ENCODE measurements around the gene DET1. TPM values are rescaled to one million over a fixed set of nuclear protein-coding genes. Genes with fewer than 3 reads are reported as not detected.
A peak's percentile ranks its signal among the peaks of the same experiment; 100 is the strongest.
"Not testable (repeated sequence)": the region's sequence is repeated elsewhere in the genome, so short reads cannot be mapped to it uniquely, and the experiment has no call there.

Gene DET1
- total RNA-seq, 4 donors from 2014 or later = 1.8 to 11.1 (median 9.3) TPM

- TF ChIP-seq CTCF (IDR thresholded peaks at IDR 0.05) (peak; percentile 38 to 60 (median 45)), POLR2AphosphoS5 (IDR thresholded peaks at IDR 0.05) (no peak)
- no peak overlapping the region for H3K4me3 ChIP-seq
- DNase-seq = no peak
- in situ Hi-C loops (cut with MboI; ENCODE audit: low pct_ligation_motif_present in 1 of 4, low pct_unique_long_range_greater_than_20kb in 1 of 4, low sequenced_read_pairs in 3 of 4) (loop anchor here in 3 of 4 donors (10.0 to 25.0 kb wide), 2 partner anchors 136 to 138 kb away; partner anchors contain the start of gene AEN (in 2 of the 3)), intact Hi-C loops (cut with DNase I; ENCODE audit: low total_unique reads) (no loop called here)
- peaks cover 0 to 23% (median 3%) of the 10 kb centered on the region in 4 donors for H3K36me3 ChIP-seq
- H3K9me3 ChIP-seq = no peaks in the 10 kb centered on the region
- 52 to 63% methylated on average over 2 to 8 of the region's 8 CpGs for WGBS, 2 donors (ENCODE audit: low coverage in 1 of 2)
- H3K27me3 ChIP-seq = no peaks in the 10 kb centered on the region
- H3K4me1 ChIP-seq = no peaks in the 10 kb centered on the region
- no peak overlapping the region for H3K27ac ChIP-seq
Measured at GRCh38 chr15:88476635-88477060, 69.8 kb downstream of the DET1 start.

DNA sequence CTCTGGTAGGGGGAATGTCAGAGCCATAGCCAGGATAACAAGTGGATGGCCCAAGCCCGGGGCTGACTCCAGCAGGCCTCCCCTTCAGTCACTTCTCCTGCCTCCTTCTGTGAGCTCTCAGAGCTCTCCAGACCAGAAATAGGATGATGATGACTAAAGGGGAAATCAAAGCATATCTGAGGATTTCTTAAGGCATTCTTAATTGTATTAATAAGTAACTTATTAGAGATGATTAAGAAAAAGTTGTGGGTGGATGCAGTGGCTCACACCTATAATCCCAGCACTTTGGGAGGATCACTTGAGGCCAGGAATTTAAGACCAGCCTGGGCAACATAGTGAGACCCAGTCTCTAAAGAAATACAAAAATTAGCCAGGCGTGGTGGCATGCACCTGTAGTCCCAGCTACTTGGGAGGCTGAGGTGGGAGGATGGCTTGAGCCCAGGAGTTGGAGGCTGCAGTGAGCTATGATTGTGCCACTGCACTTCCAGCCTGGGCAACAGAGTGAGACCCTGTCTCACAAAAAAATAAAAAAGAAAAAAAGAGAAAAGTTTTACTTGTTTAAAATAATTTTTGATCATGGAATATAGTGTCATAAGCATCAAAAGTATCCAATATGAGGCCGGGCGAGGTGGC is 72.7 kb downstream of the DET1 start:
- Histone ChIP-seq H3K36me3 (peaks cover 0 to 23% (median 3%) of the 10 kb centered on the region in 4 donors), H3K4me1 (peaks cover 0 to 13% (median 7%) of the 10 kb centered on the region in 4 donors)
- H3K4me3 ChIP-seq, H3K27ac ChIP-seq, DNase-seq, H3K9me3 ChIP-seq, H3K27me3 ChIP-seq: not testable (repeated sequence)
- WGBS, 2 donors (ENCODE audit: low coverage in 1 of 2) = 98 to 100% methylated on average over 3 to 4 of the region's 4 CpGs
- intact Hi-C loops (cut with DNase I; ENCODE audit: low total_unique reads) = loop anchor here (2.0 kb wide), 1 partner anchor 69 kb away; no protein-coding TSS in a partner anchor
- in situ Hi-C loops (cut with MboI; ENCODE audit: low pct_ligation_motif_present in 1 of 4, low pct_unique_long_range_greater_than_20kb in 1 of 4, low sequenced_read_pairs in 3 of 4) = loop anchor here in 1 of 4 donors (10.0 kb wide), 1 partner anchor 141 kb away; no protein-coding TSS in a partner anchor

DNA sequence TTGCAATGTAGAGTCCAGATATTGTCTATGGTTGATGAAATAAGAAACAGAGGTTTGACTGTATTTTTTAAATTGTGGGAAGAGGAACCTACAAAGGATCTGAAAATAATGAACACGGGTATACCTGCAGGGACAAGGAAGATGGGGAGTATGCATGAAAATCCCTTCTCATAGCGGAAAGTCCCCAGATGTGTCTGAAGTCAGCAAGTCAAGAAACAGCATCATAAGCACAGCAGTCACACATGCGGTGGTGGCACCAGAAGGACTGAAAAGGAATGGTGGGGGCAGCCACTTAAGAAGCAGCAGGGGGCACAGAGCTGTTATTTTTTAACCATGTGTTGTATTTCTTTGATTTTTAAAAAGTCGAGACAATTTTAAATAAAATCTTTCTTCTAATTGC is 74.3 kb downstream of the DET1 start:
- H3K4me1 ChIP-seq = peaks cover 0 to 20% (median 15%) of the 10 kb centered on the region in 4 donors
- H3K27ac ChIP-seq = no peak overlapping the region
- H3K27me3 ChIP-seq = no peaks in the 10 kb centered on the region
- in situ Hi-C loops (cut with MboI; ENCODE audit: low pct_ligation_motif_present in 1 of 4, low pct_unique_long_range_greater_than_20kb in 1 of 4, low sequenced_read_pairs in 3 of 4) = loop anchor here in 1 of 4 donors (10.0 kb wide), 1 partner anchor 143 kb away; no protein-coding TSS in a partner anchor
- H3K36me3 ChIP-seq = peaks cover 0 to 23% (median 3%) of the 10 kb centered on the region in 4 donors
- H3K9me3 ChIP-seq = no peaks in the 10 kb centered on the region
- intact Hi-C loops (cut with DNase I; ENCODE audit: low total_unique reads) = loop anchor here (2.0 kb wide), 1 partner anchor 71 kb away; no protein-coding TSS in a partner anchor
- DNase-seq = no peak
- H3K4me3 ChIP-seq = no peak overlapping the region
- 77 to 84% methylated on average over 4 of the region's 4 CpGs for WGBS, 2 donors (ENCODE audit: low coverage in 1 of 2)
- TF ChIP-seq CTCF (IDR thresholded peaks at IDR 0.05) = no peak

DNA sequence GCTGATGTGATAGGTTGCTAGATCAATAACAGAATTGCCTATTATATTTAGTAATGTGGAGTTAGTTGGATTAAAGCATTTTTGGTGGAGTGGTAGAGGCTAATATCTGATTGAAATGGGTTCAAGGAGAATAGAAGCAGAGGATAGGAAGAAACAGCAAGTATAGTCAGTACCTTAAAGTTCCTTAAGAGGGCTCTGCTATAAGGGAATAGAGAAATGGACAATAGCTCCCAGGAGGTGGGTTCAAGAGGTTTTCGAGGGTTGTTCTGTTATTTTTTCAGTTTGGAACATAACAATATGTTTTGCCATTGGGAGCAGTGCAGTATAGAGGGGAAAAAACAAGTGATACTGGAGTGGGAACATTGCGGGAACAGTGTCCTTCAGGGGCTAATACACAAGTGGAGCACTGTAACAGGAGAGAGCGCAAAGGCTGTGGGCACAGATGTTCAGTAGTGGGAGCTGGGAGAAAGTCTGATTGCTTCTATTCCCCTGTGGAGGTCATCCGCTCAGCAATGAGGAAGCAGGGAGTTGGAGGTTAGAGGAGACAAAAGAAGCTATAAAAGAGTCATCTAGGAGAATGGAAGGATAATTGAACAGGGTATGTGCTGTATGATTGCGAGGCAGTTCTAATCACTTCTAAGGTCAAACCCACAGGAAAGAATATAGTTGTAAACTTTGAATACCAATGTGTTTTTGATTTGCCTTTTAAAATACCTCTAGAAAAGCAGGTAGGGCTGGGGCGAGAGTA is 75.7 kb downstream of the DET1 start:
- Histone ChIP-seq H3K9me3 (no peaks in the 10 kb centered on the region), H3K4me3 (no peak overlapping the region), H3K4me1 (peaks cover 8 to 28% (median 23%) of the 10 kb centered on the region in 4 donors), H3K27me3 (no peaks in the 10 kb centered on the region), H3K27ac (peak overlapping the region in 3 of 4 donors; percentile 19 to 50 (median 42)), H3K36me3 (peaks cover 0 to 20% (median 3%) of the 10 kb centered on the region in 4 donors)
- WGBS, 2 donors (ENCODE audit: low coverage in 1 of 2) = 56 to 72% methylated on average over 6 of the region's 6 CpGs
- intact Hi-C loops (cut with DNase I; ENCODE audit: low total_unique reads) (no loop called here), in situ Hi-C loops (cut with MboI; ENCODE audit: low pct_ligation_motif_present in 1 of 4, low pct_unique_long_range_greater_than_20kb in 1 of 4, low sequenced_read_pairs in 3 of 4) (loop anchor here in 1 of 4 donors (10.0 kb wide), 1 partner anchor 144 kb away; no protein-coding TSS in a partner anchor)
- TF ChIP-seq POLR2AphosphoS5 (IDR thresholded peaks at IDR 0.05) = no peak
- no peak for TF ChIP-seq EP300 (IDR thresholded peaks at IDR 0.05; ENCODE audit: low read depth)
- no peak for TF ChIP-seq CTCF (IDR thresholded peaks at IDR 0.05)
- no peak for TF ChIP-seq POLR2A (IDR thresholded peaks at IDR 0.05)
- no peak for DNase-seq

All from transverse colon (tissue), 4 donors.